ENCODE results near the gene LRRC43.
"Not testable (repeated sequence)": the region's sequence is repeated elsewhere in the genome, so short reads cannot be mapped to it uniquely, and the experiment has no call there.

LRRC43 gene

DNA sequence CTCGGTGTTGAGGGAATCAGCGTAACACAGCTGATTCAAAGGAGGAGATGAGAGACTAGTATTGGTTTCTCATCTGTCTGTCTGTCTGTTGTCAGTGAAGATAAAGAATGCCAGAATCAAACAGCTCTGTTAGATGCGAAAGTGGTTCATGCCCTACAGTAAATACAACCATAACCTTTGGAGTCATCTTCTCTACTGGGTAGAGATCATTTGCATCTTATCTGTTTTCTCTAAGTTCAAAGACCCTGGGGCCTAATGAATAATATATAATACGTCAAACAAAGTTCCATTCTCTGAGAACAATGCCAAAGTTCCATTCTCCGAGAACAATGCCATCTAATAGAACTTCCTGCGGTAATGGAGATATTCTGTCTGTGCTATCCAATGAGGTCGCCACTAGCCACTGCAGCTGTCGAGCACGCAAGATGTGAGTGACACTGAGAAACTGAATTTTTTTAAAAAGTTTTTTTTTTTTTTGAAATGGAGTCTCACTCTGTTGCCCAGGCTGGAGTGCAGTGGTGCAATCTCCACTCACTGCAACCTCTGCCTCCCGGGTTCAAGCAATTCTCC, 15.5 kb upstream of the LRRC43 start:
- no peak overlapping the region for H3K4me3 ChIP-seq
- no peaks in the 10 kb centered on the region for H3K4me1 ChIP-seq
- no peak for DNase-seq (ENCODE audit: low spot score in 2 of 2)
- in situ Hi-C loops (cut with MboI; ENCODE audit: low sequenced_read_pairs): no loop called here
- H3K27me3 ChIP-seq (ENCODE audit: low read depth): no peaks in the 10 kb centered on the region
- no peaks in the 10 kb centered on the region for H3K9me3 ChIP-seq
- no peaks in the 10 kb centered on the region for H3K36me3 ChIP-seq (replicated peaks)

- no peak for DNase-seq (ENCODE audit: low spot score in 2 of 2)
- no peaks in the 10 kb centered on the region for H3K27me3 ChIP-seq (ENCODE audit: low read depth)
- no peak overlapping the region for H3K4me3 ChIP-seq
- no peaks in the 10 kb centered on the region for H3K4me1 ChIP-seq
- no peaks in the 10 kb centered on the region for H3K36me3 ChIP-seq (replicated peaks)
- no peaks in the 10 kb centered on the region for H3K9me3 ChIP-seq
- in situ Hi-C loops (cut with MboI; ENCODE audit: low sequenced_read_pairs): no loop called here
Measured at GRCh38 chr12:122168492-122168891, 14.4 kb upstream of the LRRC43 start.

- H3K4me3 ChIP-seq: no peak overlapping the region
- no peaks in the 10 kb centered on the region for H3K27me3 ChIP-seq (ENCODE audit: low read depth)
- no peaks in the 10 kb centered on the region for H3K36me3 ChIP-seq (replicated peaks)
- no peaks in the 10 kb centered on the region for H3K9me3 ChIP-seq
- in situ Hi-C loops (cut with MboI; ENCODE audit: low sequenced_read_pairs): no loop called here
- no peaks in the 10 kb centered on the region for H3K4me1 ChIP-seq
- DNase-seq (ENCODE audit: low spot score in 2 of 2): no peak
Measured at GRCh38 chr12:122171399-122171798, 11.5 kb upstream of the LRRC43 start.

DNA sequence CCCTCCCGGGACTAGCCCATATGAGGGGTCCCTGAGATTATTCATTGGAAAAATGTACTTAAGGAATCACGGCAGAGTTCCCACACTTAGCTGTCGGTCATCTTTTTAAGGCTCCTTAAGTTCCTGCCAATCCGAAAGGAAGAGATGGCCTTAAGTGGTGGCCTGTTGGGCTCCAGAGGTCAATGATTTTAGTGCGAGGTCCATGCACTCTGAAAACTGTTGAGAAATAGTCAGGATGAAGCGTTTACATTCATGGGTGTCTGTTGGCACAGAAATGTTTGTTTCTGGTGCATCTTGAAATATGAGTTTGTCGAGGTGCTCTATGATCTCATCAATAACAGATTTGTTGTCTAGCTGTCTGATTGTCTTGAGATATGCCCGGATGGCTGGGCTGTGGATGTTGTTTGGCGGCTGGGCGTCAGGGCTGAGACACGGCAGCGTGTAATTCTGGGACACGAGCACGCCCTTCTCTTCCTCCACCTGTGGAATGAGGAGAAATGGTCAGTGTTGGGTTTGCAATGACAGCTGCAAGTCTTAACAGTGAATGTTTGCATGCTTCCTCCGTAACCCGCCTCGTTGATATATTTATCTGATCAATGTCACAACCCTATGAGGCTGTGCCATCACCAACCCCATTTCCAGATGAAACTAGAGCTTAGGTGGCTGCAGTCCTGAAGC, 10.5 kb upstream of the LRRC43 start:
- no peaks in the 10 kb centered on the region for H3K36me3 ChIP-seq (replicated peaks)
- H3K4me1 ChIP-seq: no peaks in the 10 kb centered on the region
- H3K27me3 ChIP-seq (ENCODE audit: low read depth): no peaks in the 10 kb centered on the region
- no peaks in the 10 kb centered on the region for H3K9me3 ChIP-seq
- in situ Hi-C loops (cut with MboI; ENCODE audit: low sequenced_read_pairs): no loop called here
- H3K4me3 ChIP-seq: no peak overlapping the region
- DNase-seq (ENCODE audit: low spot score in 2 of 2): no peak

DNA sequence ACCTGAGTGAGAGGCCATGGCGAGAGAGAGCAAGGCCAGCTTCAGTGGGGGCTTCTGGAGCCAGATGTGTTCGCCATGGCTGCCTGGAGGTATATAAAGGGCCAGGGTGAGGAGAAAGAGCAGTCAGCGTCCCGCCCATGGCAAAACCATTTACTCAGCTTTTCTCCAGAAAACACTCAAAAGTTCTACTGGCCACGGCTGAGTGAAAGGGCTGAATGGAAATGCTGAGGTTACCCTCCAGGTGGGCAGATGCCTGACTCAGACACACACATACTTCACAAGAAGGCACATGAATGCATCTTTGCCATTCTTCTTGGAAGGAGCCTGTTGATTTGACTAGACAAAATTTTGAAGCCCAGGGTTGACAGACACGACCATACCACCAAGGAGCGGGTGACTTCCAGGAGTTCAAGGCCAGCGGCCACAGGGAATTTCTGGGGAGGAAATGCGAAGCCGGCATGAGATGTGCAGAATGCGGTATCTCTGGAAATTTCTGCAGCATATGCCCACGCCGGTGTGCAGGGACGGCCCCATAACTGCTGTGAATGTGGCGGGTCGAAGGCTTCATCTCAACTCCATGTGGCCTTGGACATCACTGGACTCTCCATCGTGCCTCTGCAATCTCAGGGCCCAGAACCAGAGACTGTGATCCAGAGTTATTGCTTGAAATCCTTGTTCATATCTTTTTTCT, 8.6 kb upstream of the LRRC43 start, which contains the start of gene IL31:
TSS of gene IL31 (minus strand) at position 67 of the 691 bp plus-strand sequence. CDS start at position 18, 49 bp downstream.
- no peak for DNase-seq (ENCODE audit: low spot score in 2 of 2)
- Histone ChIP-seq H3K36me3 (replicated peaks) (no peaks in the 10 kb centered on the region), H3K4me1 (no peaks in the 10 kb centered on the region), H3K4me3 (no peak within 1 kb of the TSS), H3K9me3 (no peaks in the 10 kb centered on the region), H3K27me3 (ENCODE audit: low read depth) (no peaks in the 10 kb centered on the region)
- in situ Hi-C loops (cut with MboI; ENCODE audit: low sequenced_read_pairs): no loop called here

DNA sequence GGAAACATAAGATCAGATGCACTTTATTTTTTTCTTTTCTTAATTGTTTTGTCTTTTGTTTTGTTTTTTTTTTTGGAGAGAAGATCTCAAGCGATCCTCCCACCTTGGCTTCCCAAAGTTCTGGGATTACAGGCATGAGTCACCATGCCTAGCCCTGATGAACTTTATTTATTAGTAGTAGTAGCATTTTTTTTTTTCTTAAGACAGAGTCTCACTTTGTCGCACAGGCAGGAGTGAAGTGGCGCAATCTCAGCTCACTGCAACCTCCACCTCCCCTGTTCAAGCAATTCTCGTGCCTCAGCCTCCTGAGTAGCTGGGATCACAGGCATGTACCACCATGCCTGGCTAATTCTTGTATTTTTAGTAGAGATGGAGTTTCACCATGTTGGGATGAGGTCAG, 6.5 kb upstream of the LRRC43 start:
- H3K4me1 ChIP-seq; in situ Hi-C loops (cut with MboI; ENCODE audit: low sequenced_read_pairs); DNase-seq (ENCODE audit: low spot score in 2 of 2); H3K9me3 ChIP-seq; H3K4me3 ChIP-seq; H3K36me3 ChIP-seq (replicated peaks); H3K27me3 ChIP-seq (ENCODE audit: low read depth): not testable (repeated sequence)

DNA sequence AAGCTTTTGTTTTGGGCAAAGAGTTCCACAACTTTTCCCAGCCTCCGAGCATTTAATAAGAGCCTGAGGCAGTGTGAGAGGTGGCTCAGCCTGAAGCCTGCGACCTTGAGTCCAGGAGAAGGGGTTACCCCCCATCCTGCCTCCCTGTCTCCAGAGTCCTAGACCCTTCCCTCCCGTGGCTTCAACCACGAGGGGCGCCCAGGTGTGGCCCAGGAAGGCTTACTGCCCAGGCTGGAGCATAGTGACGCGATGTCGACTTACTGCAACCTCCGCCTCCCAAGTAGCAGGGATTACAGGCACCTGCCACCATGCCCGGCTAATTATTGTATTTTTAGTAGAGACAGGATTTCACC, 641 bp downstream of the LRRC43 start:
- Histone ChIP-seq H3K9me3 (no peaks in the 10 kb centered on the region), H3K4me1 (no peaks in the 10 kb centered on the region), H3K27me3 (ENCODE audit: low read depth) (no peaks in the 10 kb centered on the region), H3K4me3 (no peak overlapping the region), H3K36me3 (replicated peaks) (no peaks in the 10 kb centered on the region)
- DNase-seq (ENCODE audit: low spot score in 2 of 2): no peak
- in situ Hi-C loops (cut with MboI; ENCODE audit: low sequenced_read_pairs): no loop called here

- H3K4me3 ChIP-seq: no peak overlapping the region
- in situ Hi-C loops (cut with MboI; ENCODE audit: low sequenced_read_pairs): no loop called here
- H3K9me3 ChIP-seq: no peaks in the 10 kb centered on the region
- no peaks in the 10 kb centered on the region for H3K4me1 ChIP-seq
- no peak for DNase-seq (ENCODE audit: low spot score in 2 of 2)
- no peaks in the 10 kb centered on the region for H3K36me3 ChIP-seq (replicated peaks)
- no peaks in the 10 kb centered on the region for H3K27me3 ChIP-seq (ENCODE audit: low read depth)
Measured at GRCh38 chr12:122184517-122184916, 1.6 kb downstream of the LRRC43 start.

DNA sequence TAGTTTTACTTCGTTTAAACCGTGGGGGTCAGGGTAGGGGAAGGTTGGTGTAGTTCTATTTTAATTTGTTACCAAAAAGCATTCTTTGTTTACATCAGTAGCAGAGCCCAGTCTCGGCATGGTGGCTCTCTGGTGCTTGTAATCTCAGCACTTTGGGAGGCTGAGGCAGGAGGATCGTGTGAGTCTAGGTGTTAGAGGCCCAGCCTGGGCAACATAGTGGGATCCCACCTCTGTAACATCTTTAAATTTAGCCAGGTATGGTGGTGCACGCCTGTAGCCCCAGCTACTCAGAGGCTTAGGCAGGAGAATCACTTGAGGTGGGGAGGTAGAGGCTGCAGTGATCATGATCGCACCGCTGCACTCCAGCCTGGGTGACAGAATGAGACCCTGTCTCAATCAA, 2.2 kb downstream of the LRRC43 start:
- H3K36me3 ChIP-seq (replicated peaks): no peaks in the 10 kb centered on the region
- no peaks in the 10 kb centered on the region for H3K9me3 ChIP-seq
- no peak overlapping the region for H3K4me3 ChIP-seq
- no peaks in the 10 kb centered on the region for H3K4me1 ChIP-seq
- in situ Hi-C loops (cut with MboI; ENCODE audit: low sequenced_read_pairs): no loop called here
- no peak for DNase-seq (ENCODE audit: low spot score in 2 of 2)
- no peaks in the 10 kb centered on the region for H3K27me3 ChIP-seq (ENCODE audit: low read depth)

GRCh38 chr12:122185494-122186082, 2.7 kb downstream of the LRRC43 start:
- H3K27me3 ChIP-seq (ENCODE audit: low read depth): no peaks in the 10 kb centered on the region
- in situ Hi-C loops (cut with MboI; ENCODE audit: low sequenced_read_pairs): no loop called here
- H3K36me3 ChIP-seq (replicated peaks): no peaks in the 10 kb centered on the region
- no peaks in the 10 kb centered on the region for H3K9me3 ChIP-seq
- no peak overlapping the region for H3K4me3 ChIP-seq
- H3K4me1 ChIP-seq: no peaks in the 10 kb centered on the region
- no peak for DNase-seq (ENCODE audit: low spot score in 2 of 2)

- no peaks in the 10 kb centered on the region for H3K27me3 ChIP-seq (ENCODE audit: low read depth)
- H3K4me3 ChIP-seq: no peak overlapping the region
- DNase-seq (ENCODE audit: low spot score in 2 of 2): no peak
- no peaks in the 10 kb centered on the region for H3K36me3 ChIP-seq (replicated peaks)
- in situ Hi-C loops (cut with MboI; ENCODE audit: low sequenced_read_pairs): no loop called here
- no peaks in the 10 kb centered on the region for H3K9me3 ChIP-seq
- H3K4me1 ChIP-seq: no peaks in the 10 kb centered on the region
Measured at GRCh38 chr12:122187466-122187865, 4.5 kb downstream of the LRRC43 start.

- in situ Hi-C loops (cut with MboI; ENCODE audit: low sequenced_read_pairs): loop anchor here (10.0 kb wide), 1 partner anchor 135 kb away; no protein-coding TSS in a partner anchor
- DNase-seq (ENCODE audit: low spot score in 2 of 2): no peak
- Histone ChIP-seq H3K9me3 (no peaks in the 10 kb centered on the region), H3K36me3 (replicated peaks) (no peaks in the 10 kb centered on the region), H3K4me1 (no peaks in the 10 kb centered on the region), H3K4me3 (no peak overlapping the region), H3K27me3 (ENCODE audit: low read depth) (no peaks in the 10 kb centered on the region)
Measured at GRCh38 chr12:122189626-122190475, 6.9 kb downstream of the LRRC43 start.

GRCh38 chr12:122190842-122191668, 8.1 kb downstream of the LRRC43 start:
- no peaks in the 10 kb centered on the region for H3K4me1 ChIP-seq
- no peaks in the 10 kb centered on the region for H3K36me3 ChIP-seq (replicated peaks)
- in situ Hi-C loops (cut with MboI; ENCODE audit: low sequenced_read_pairs): loop anchor here (10.0 kb wide), 1 partner anchor 136 kb away; no protein-coding TSS in a partner anchor
- no peak overlapping the region for H3K4me3 ChIP-seq
- 0 out of 2 replicates have a peak, but pooled peaks cover 3% of the 10 kb centered on the region for H3K9me3 ChIP-seq
- no peaks in the 10 kb centered on the region for H3K27me3 ChIP-seq (ENCODE audit: low read depth)
- peak; percentile 57 to 85 for DNase-seq (ENCODE audit: low spot score in 2 of 2)

Measured in HAP-1 (cell line).